ENCODE measurements around the gene PDGFB. TPM values are rescaled to one million over a fixed set of nuclear protein-coding genes. Genes with fewer than 3 reads are reported as not detected.

The PDGFB gene
- total RNA-seq, 1 experiment from 2014 or later, result 13.1 TPM

- Histone ChIP-seq H3K36me3 (ENCODE audit: control insufficient read depth in 1 of 2, insufficient read depth in 2 of 2, low read length in 2 of 2) (no peaks in the 10 kb centered on the region), H3K4me2 (ENCODE audit: low read length) (no peak overlapping the region), H4K20me1 (ENCODE audit: insufficient read depth) (no peaks in the 10 kb centered on the region), H3K79me2 (ENCODE audit: insufficient read depth, low read length) (no peaks in the 10 kb centered on the region), H3K9me2 (ENCODE audit: insufficient read depth) (no peaks in the 10 kb centered on the region), H3K27me3 (ENCODE audit: insufficient read depth, low read length) (no peaks in the 10 kb centered on the region), H3K4me3 (replicated peaks in 1 of 2; ENCODE audit: low read depth in 1 of 2, low read length in 2 of 2) (no peak overlapping the region), H3K9me3 (ENCODE audit: control insufficient read depth in 1 of 2, insufficient read depth in 1 of 2, low read depth in 1 of 2, low read length in 2 of 2) (peaks cover 5 to 11% of the 10 kb centered on the region in 2 experiments; a peak in 1 of 4 replicates), H3K27ac (ENCODE audit: low read depth, low read length) (no peak overlapping the region), H3K9ac (ENCODE audit: low read length) (no peak overlapping the region), H3K4me1 (ENCODE audit: control insufficient read depth in 1 of 2, insufficient read depth in 2 of 2, low read length in 2 of 2) (peaks cover 2 to 12% of the 10 kb centered on the region in 2 experiments; a peak in 3 of 4 replicates), H2AFZ (ENCODE audit: low read depth, low read length, poor library complexity, severe bottlenecking) (no peak overlapping the region)
- no peak for TF ChIP-seq FOSL1 (IDR thresholded peaks at IDR 0.05; ENCODE audit: low read depth)
- no peak for TF ChIP-seq ZNF274 (IDR thresholded peaks at IDR 0.05; ENCODE audit: low read depth, low read length)
- TF ChIP-seq POLR2A (IDR thresholded peaks at IDR 0.05; ENCODE audit: borderline replicate concordance, extremely low read depth, insufficient read depth, insufficient read length), result no peak
- TF ChIP-seq ZBTB33 (IDR thresholded peaks at IDR 0.05; ENCODE audit: extremely low read depth, insufficient replicate concordance, low read length), result no peak
- no peak for TF ChIP-seq SIN3A (IDR thresholded peaks at IDR 0.05; ENCODE audit: low read depth)
- no peak for TF ChIP-seq MAX (IDR thresholded peaks at IDR 0.05)
- TF ChIP-seq POLR2AphosphoS5 (IDR thresholded peaks at IDR 0.05; ENCODE audit: low read depth, low read length), result no peak
- no peak for TF ChIP-seq JUND (IDR thresholded peaks at IDR 0.05)
- no peak for TF ChIP-seq CTCF (IDR thresholded peaks at IDR 0.05 in 2 of 3, conservative IDR thresholded peaks at IDR 0.05 in 1 of 3; ENCODE audit: borderline replicate concordance in 1 of 3, insufficient read depth in 1 of 3, low read depth in 2 of 3, low read length in 2 of 3)
- no peak for TF ChIP-seq RAD21 (IDR thresholded peaks at IDR 0.05; ENCODE audit: low read depth)
- TF ChIP-seq EZH2phosphoT487 (IDR thresholded peaks at IDR 0.05; ENCODE audit: borderline replicate concordance), result no peak
- TF ChIP-seq ZFX (IDR thresholded peaks at IDR 0.05), result no peak
- no peak for TF ChIP-seq CBX3 (IDR thresholded peaks at IDR 0.05; ENCODE audit: low read depth)
- RAD21 ChIA-PET (ENCODE audit: low non-redundant PET in 1 of 2, low total read pairs in 2 of 2, uncharacterized antibody in 2 of 2, unreplicated experiment in 2 of 2), result no interaction called here
- no peak for DNase-seq (ENCODE audit: low read depth, low spot score)
- BruUV-seq (replicated peaks), result no TSS peak
- POLR2A ChIA-PET, result no interaction called here
- ATAC-seq, result no peak
- CTCF ChIA-PET, result no interaction called here
- intact Hi-C loops (cut with micrococcal nuclease), result no loop called here
These were observed 19.0 kb upstream of the PDGFB start for GRCh38 chr22:39263626-39264348.

Data from HCT116 (cell line).